Measurements from ENCODE around the gene SMURF1. TPM values are rescaled to one million over a fixed set of nuclear protein-coding genes. Genes with fewer than 3 reads are reported as not detected.

The SMURF1 gene
- total and polyA plus RNA-seq, 2 of the 8 experiments (the other 6 are each of a cell fraction or from before 2014, with no cell fraction given) = 9.6 to 24.5 TPM

DNA sequence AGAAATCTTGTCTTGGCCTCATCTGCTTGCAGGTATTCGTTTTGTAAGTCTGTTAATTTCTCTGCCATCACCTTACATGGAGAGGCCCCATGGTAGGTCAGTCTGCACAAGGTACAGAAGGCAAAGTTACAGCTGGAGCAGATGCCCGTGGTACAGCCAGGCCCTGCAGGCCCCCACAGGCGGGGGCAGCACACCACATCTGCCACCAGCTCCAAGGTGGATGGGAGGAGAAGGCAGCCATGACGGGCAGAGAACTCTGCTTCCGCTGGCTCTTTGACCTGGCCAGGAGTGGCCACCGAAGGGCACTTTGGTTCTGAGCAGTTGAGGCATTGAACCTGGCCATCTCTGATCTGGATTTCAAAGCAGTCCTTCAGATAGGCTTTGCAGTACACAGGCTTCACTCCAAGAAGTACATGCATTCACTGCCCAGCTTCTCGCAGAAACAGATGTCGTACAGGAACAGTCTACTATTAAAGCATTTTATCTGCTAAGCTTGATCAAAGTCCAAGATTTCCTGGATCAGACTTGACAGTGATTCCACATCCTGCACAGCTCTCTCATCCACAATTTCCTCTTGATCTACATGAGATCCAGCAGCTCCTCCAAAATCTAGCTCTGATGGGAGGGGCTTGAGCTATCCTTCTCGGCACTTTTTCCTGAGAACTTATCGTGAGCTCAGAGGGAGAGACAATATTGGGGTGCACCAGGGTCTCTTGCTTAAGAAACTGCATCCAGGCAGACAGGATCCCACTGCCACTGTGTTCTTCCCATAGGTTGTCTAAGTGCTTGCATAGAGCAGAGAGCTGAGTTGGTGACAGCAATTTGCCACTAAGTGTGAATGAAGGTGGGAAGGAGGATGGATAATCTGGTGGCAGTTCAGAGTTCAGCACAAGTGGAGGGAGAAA is 144.8 kb downstream of the SMURF1 start:
- H3K9me3 ChIP-seq (ENCODE audit: insufficient read depth in 2 of 2, low read depth in 1 of 2, low read length in 1 of 2) = no peaks in the 10 kb centered on the region
- no peak overlapping the region for H2BK15ac ChIP-seq (ENCODE audit: low read length)
- no peak overlapping the region for H3K9ac ChIP-seq (replicated peaks in 1 of 4; ENCODE audit: extremely low read depth in 1 of 4, low read depth in 3 of 4, low read length in 3 of 4)
- H3K79me2 ChIP-seq (ENCODE audit: control insufficient read depth in 1 of 2, insufficient read depth in 2 of 2, low read length in 2 of 2) = no peaks in the 10 kb centered on the region
- TF ChIP-seq KDM1A (IDR thresholded peaks at IDR 0.05; ENCODE audit: borderline replicate concordance, low read length) (no peak), PHF8 (conservative IDR thresholded peaks at IDR 0.05; ENCODE audit: low read depth, low read length) (no peak), CBX8 (IDR thresholded peaks at IDR 0.05; ENCODE audit: borderline replicate concordance, low read depth, low read length) (no peak), TCF12 (IDR thresholded peaks at IDR 0.05; ENCODE audit: low read depth, low read length) (no peak), CREB1 (IDR thresholded peaks at IDR 0.05) (no peak)
- TF ChIP-seq, protein P1, sequence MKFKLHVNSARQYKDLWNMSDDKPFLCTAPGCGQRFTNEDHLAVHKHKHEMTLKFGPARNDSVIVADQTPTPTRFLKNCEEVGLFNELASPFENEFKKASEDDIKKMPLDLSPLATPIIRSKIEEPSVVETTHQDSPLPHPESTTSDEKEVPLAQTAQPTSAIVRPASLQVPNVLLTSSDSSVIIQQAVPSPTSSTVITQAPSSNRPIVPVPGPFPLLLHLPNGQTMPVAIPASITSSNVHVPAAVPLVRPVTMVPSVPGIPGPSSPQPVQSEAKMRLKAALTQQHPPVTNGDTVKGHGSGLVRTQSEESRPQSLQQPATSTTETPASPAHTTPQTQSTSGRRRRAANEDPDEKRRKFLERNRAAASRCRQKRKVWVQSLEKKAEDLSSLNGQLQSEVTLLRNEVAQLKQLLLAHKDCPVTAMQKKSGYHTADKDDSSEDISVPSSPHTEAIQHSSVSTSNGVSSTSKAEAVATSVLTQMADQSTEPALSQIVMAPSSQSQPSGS (IDR thresholded peaks at IDR 0.05; ENCODE audit: low read length) = no peak
- H3K18ac ChIP-seq (ENCODE audit: extremely low read depth, low read length) = no peak overlapping the region
- no peak overlapping the region for H3K4ac ChIP-seq (replicated peaks; ENCODE audit: insufficient read length, low read depth, low read length)
- no peak overlapping the region for H3K14ac ChIP-seq (ENCODE audit: insufficient read length)
- H2AFZ ChIP-seq (ENCODE audit: low read length) = no peak overlapping the region
- H2BK120ac ChIP-seq (replicated peaks; ENCODE audit: low read depth, low read length) = no peak overlapping the region
- FAIRE-seq (no peak), DNase-seq (ENCODE audit: low read depth in 1 of 2, low spot score in 2 of 2) (no peak)
- no peaks in the 10 kb centered on the region for H3K27me3 ChIP-seq (replicated peaks in 1 of 4; ENCODE audit: control insufficient read depth in 3 of 4, extremely low read depth in 1 of 4, insufficient read depth in 3 of 4, low read length in 3 of 4)
- H3K4me3 ChIP-seq (ENCODE audit: extremely low read depth in 1 of 4, insufficient read depth in 2 of 4, low read depth in 3 of 4, low read length in 4 of 4) = no peak overlapping the region
- no peak overlapping the region for H3K4me2 ChIP-seq (ENCODE audit: insufficient read depth in 1 of 2, low read depth in 2 of 2, low read length in 2 of 2)
- no peaks in the 10 kb centered on the region for H3K4me1 ChIP-seq (replicated peaks in 1 of 4; ENCODE audit: control insufficient read depth in 3 of 4, insufficient read depth in 4 of 4, low read length in 3 of 4)
- ChIA-PET CTCF (ENCODE audit: partially characterized antibody) (interaction anchor here (0.7 to 1.9 kb wide), 4 partner anchors 14 to 314 kb away, joined by 4 to 7 read pairs (median 5); no protein-coding TSS in a partner anchor), POLR2A (ENCODE audit: partially characterized antibody) (interaction anchor here (1.4 kb wide), 1 partner anchor 34 kb away, joined by 3 read pairs; no protein-coding TSS in a partner anchor)
- H2AK5ac ChIP-seq (ENCODE audit: low read depth, low read length) = no peak overlapping the region
- H3K27ac ChIP-seq (ENCODE audit: low read depth, low read length) = no peak overlapping the region
- peaks cover 10 to 43% (median 33%) of the 10 kb centered on the region in 4 experiments; a peak in 7 of 8 replicates for H3K36me3 ChIP-seq (ENCODE audit: control insufficient read depth in 2 of 4, insufficient read depth in 4 of 4, low read length in 3 of 4)
- no peak overlapping the region for H3K23ac ChIP-seq (ENCODE audit: insufficient read length)
- H3K56ac ChIP-seq (replicated peaks; ENCODE audit: insufficient read length, low read depth, low read length) = no peak overlapping the region
- no peak overlapping the region for H4K8ac ChIP-seq (ENCODE audit: extremely low read depth, insufficient read depth, low read length)
- H2BK20ac ChIP-seq (ENCODE audit: low read length) = no peak overlapping the region
- H4K91ac ChIP-seq (replicated peaks; ENCODE audit: insufficient read length, low read length) = no peak overlapping the region
- no peaks in the 10 kb centered on the region; the same call in 1 of the 2 replicates for H3K23me2 ChIP-seq (ENCODE audit: low read depth, low read length)
- 91% methylated on average over 10 of the region's 10 CpGs; no CpG with 5 or more reads in 1 of the 2 experiments for WGBS, 2 experiments (ENCODE audit: extremely low coverage in 1 of 2, insufficient coverage in 1 of 2, insufficient read length in 1 of 2, insufficient replicate concordance in 2 of 2, low coverage in 1 of 2, low lambda C conversion rate in 2 of 2, missing lambda C conversion rate in 1 of 2)
- peaks cover 0 to 5% of the 10 kb centered on the region in 2 experiments for H4K20me1 ChIP-seq (replicated peaks in 1 of 2; ENCODE audit: control insufficient read depth in 1 of 2, insufficient read depth in 2 of 2, low read length in 2 of 2)
- no peak overlapping the region for H4K5ac ChIP-seq (ENCODE audit: insufficient read length, low read depth, low read length)
- H2BK5ac ChIP-seq (ENCODE audit: low read depth, low read length) = no peak overlapping the region
- no peaks in the 10 kb centered on the region for H3K79me1 ChIP-seq (ENCODE audit: low read depth, low read length)
- H2BK12ac ChIP-seq (ENCODE audit: low read depth, low read length) = no peak overlapping the region

All from H1 (cell line).